ENCODE measurements around the gene HEPACAM2. TPM values are rescaled to one million over a fixed set of nuclear protein-coding genes. Genes with fewer than 3 reads are reported as not detected.

The HEPACAM2 gene
- total RNA-seq, 1 experiment from 2014 or later = 2.1 TPM

GRCh38 chr7:93138576-93138975, 87.7 kb downstream of the HEPACAM2 start:
- peaks cover 15% of the 10 kb centered on the region for H3K27me3 Mint-ChIP-seq (ENCODE audit: insufficient read depth, unreplicated experiment)
- no peak overlapping the region for H3K27ac Mint-ChIP-seq (ENCODE audit: unreplicated experiment)
- DNase-seq = no peak
- BruUV-seq (replicated peaks) = no TSS peak
- Histone ChIP-seq H3K36me3 (ENCODE audit: control insufficient read depth, insufficient read depth, low read length) (no peaks in the 10 kb centered on the region), H3K4me3 (ENCODE audit: low read depth, low read length) (no peak overlapping the region), H3K27me3 (replicated peaks; ENCODE audit: control insufficient read depth, insufficient read depth, low read length) (no peaks in the 10 kb centered on the region; the same call in 1 of the 2 replicates), H3K9me3 (no peaks in the 10 kb centered on the region), H3K4me1 (no peaks in the 10 kb centered on the region)
- intact Hi-C loops (cut with micrococcal nuclease; ENCODE audit: unreplicated experiment) = no loop called here
- H3K36me3 Mint-ChIP-seq (ENCODE audit: insufficient read depth, unreplicated experiment) = no peaks in the 10 kb centered on the region
- CTCF ChIA-PET = no interaction called here
- H3K9me3 Mint-ChIP-seq (ENCODE audit: unreplicated experiment) = no peaks in the 10 kb centered on the region
- no peaks in the 10 kb centered on the region for H3K4me1 Mint-ChIP-seq (ENCODE audit: low read depth, unreplicated experiment)
- no peak overlapping the region for H3K4me3 Mint-ChIP-seq (ENCODE audit: unreplicated experiment)
- POLR2A ChIA-PET = no interaction called here
- TF ChIP-seq CTCF (IDR thresholded peaks at IDR 0.05; ENCODE audit: insufficient read depth in 1 of 2, low read depth in 1 of 2, low read length in 1 of 2, severe bottlenecking in 1 of 2, unreplicated experiment in 1 of 2) = no peak

Other genes with a start within 250 kb of the HEPACAM2 start
- 0.32 and 0.64 TPM in 2 replicates for gene SAMD9, start 108.5 kb downstream of the HEPACAM2 start, total RNA-seq (2022)
- gene SAMD9L, start 78.1 kb downstream of the HEPACAM2 start, total RNA-seq (2022) = not detected in 2 replicates
- 38.7 and 40.3 TPM in 2 replicates for gene VPS50, start 5.9 kb upstream of the HEPACAM2 start, total RNA-seq (2022)